SK-N-SH treated with all-trans-retinoic acid at 6 μM for 48 hours (cell line): ENCODE measurements around the gene PKN2.

Experiments used
- ARNTL ChIP-seq: fragments of 450-650 bp; formaldehyde crosslinking; IDR thresholded peaks from 2 replicates; pipeline ENCODE4 v1.5.0; 2020; ENCODE audit warnings: low read depth, mild to moderate bottlenecking, moderate library complexity, borderline replicate concordance
- BACH2 ChIP-seq: fragments of 250-450 bp; sonication (Bioruptor Pico); IDR thresholded peaks from 2 replicates; pipeline ENCODE4 v1.9.0; 2021; ENCODE audit warnings: mild to moderate bottlenecking, borderline replicate concordance
- ESRRG ChIP-seq: fragments of 250-450 bp; sonication (Bioruptor Pico); IDR thresholded peaks from 2 replicates; pipeline ENCODE4 v1.6.1; 2021; ENCODE audit warnings: mild to moderate bottlenecking
- RARB ChIP-seq: fragments of 250-450 bp; sonication (Bioruptor Pico); IDR thresholded peaks from 2 replicates; pipeline ENCODE4 v1.8.0; 2021; ENCODE audit warnings: mild to moderate bottlenecking, moderate library complexity
- TCF4 ChIP-seq: fragments of 250-450 bp; sonication (Bioruptor Pico); IDR thresholded peaks from 2 replicates; pipeline ENCODE4 v1.8.0; 2021; ENCODE audit warnings: mild to moderate bottlenecking, moderate library complexity, borderline replicate concordance
- TOX ChIP-seq: fragments of 250-450 bp; sonication (Bioruptor Pico); IDR thresholded peaks from 2 replicates; pipeline ENCODE4 v1.8.0; 2021; ENCODE audit warnings: mild to moderate bottlenecking, moderate library complexity, borderline replicate concordance
- ZFP3 ChIP-seq: fragments of 250-450 bp; sonication (Bioruptor Pico); IDR thresholded peaks from 2 replicates; pipeline ENCODE4 v1.5.0; 2020; ENCODE audit warnings: mild to moderate bottlenecking, moderate library complexity
- ZFP30 ChIP-seq: fragments of 450-650 bp; formaldehyde crosslinking; IDR thresholded peaks from 2 replicates; pipeline ENCODE4 v1.5.0; 2022; ENCODE audit warnings: mild to moderate bottlenecking, moderate library complexity
- TF ChIP-seq, protein P1 (sequence below): fragments of 250-450 bp; sonication (Bioruptor Pico); IDR thresholded peaks from 2 replicates; pipeline ENCODE4 v1.8.0; 2020; ENCODE audit warnings: mild to moderate bottlenecking, moderate library complexity, borderline replicate concordance
- TF ChIP-seq, protein P2 (sequence below): fragments of 250-450 bp; sonication (Bioruptor Pico); IDR thresholded peaks from 2 replicates; pipeline ENCODE4 v1.5.1; 2020; ENCODE audit warnings: low read depth, mild to moderate bottlenecking, moderate library complexity
- TF ChIP-seq, protein P3 (sequence below): fragments of 250-450 bp; sonication (Bioruptor Pico); IDR thresholded peaks from 2 replicates; pipeline ENCODE4 v1.5.0; 2020; ENCODE audit warnings: mild to moderate bottlenecking, moderate library complexity

- TF ChIP-seq, protein P1, sequence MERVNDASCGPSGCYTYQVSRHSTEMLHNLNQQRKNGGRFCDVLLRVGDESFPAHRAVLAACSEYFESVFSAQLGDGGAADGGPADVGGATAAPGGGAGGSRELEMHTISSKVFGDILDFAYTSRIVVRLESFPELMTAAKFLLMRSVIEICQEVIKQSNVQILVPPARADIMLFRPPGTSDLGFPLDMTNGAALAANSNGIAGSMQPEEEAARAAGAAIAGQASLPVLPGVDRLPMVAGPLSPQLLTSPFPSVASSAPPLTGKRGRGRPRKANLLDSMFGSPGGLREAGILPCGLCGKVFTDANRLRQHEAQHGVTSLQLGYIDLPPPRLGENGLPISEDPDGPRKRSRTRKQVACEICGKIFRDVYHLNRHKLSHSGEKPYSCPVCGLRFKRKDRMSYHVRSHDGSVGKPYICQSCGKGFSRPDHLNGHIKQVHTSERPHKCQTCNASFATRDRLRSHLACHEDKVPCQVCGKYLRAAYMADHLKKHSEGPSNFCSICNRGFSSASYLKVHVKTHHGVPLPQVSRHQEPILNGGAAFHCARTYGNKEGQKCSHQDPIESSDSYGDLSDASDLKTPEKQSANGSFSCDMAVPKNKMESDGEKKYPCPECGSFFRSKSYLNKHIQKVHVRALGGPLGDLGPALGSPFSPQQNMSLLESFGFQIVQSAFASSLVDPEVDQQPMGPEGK: no peak
- TF ChIP-seq ESRRG (no peak), RARB (CRISPR knock-in tag) (no peak), ARNTL (no peak), ZFP30 (CRISPR knock-in tag) (no peak), TCF4 (no peak), ZFP3 (CRISPR knock-in tag) (no peak), TOX (CRISPR knock-in tag) (no peak), BACH2 (no peak)
- TF ChIP-seq, protein P2, sequence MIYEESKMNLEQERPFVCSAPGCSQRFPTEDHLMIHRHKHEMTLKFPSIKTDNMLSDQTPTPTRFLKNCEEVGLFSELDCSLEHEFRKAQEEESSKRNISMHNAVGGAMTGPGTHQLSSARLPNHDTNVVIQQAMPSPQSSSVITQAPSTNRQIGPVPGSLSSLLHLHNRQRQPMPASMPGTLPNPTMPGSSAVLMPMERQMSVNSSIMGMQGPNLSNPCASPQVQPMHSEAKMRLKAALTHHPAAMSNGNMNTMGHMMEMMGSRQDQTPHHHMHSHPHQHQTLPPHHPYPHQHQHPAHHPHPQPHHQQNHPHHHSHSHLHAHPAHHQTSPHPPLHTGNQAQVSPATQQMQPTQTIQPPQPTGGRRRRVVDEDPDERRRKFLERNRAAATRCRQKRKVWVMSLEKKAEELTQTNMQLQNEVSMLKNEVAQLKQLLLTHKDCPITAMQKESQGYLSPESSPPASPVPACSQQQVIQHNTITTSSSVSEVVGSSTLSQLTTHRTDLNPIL: no peak
- TF ChIP-seq, protein P3, sequence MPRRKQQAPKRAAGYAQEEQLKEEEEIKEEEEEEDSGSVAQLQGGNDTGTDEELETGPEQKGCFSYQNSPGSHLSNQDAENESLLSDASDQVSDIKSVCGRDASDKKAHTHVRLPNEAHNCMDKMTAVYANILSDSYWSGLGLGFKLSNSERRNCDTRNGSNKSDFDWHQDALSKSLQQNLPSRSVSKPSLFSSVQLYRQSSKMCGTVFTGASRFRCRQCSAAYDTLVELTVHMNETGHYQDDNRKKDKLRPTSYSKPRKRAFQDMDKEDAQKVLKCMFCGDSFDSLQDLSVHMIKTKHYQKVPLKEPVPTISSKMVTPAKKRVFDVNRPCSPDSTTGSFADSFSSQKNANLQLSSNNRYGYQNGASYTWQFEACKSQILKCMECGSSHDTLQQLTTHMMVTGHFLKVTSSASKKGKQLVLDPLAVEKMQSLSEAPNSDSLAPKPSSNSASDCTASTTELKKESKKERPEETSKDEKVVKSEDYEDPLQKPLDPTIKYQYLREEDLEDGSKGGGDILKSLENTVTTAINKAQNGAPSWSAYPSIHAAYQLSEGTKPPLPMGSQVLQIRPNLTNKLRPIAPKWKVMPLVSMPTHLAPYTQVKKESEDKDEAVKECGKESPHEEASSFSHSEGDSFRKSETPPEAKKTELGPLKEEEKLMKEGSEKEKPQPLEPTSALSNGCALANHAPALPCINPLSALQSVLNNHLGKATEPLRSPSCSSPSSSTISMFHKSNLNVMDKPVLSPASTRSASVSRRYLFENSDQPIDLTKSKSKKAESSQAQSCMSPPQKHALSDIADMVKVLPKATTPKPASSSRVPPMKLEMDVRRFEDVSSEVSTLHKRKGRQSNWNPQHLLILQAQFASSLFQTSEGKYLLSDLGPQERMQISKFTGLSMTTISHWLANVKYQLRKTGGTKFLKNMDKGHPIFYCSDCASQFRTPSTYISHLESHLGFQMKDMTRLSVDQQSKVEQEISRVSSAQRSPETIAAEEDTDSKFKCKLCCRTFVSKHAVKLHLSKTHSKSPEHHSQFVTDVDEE: no peak
Measured at GRCh38 chr1:88768816-88769215, 84.7 kb downstream of the PKN2 start.
